Activated B cell treated with CpG ODN at 0.5 μM for 24 hours (primary cell): ENCODE data around the gene SH3PXD2A. TPM values are rescaled to one million over a fixed set of nuclear protein-coding genes. Genes with fewer than 3 reads are reported as not detected.

Experiments
- ATAC-seq: fragments of 200-7000 bp; cut with Tn5 transposase; one replicate; pipeline ENCODE4 v1.10.0; 2021; ENCODE audit warnings: low read depth, mild to moderate bottlenecking, moderate library complexity
- CTCF ChIA-PET: fragments of 350-600 bp; sonication (Branson Sonifier 250); formaldehyde crosslinking; loops from one replicate; lab custom pipeline; 2021; ENCODE audit warnings: antibody characterized with exemption; lab: Charles Lee
- POLR2A ChIA-PET: fragments of 350-600 bp; sonication (Branson Sonifier 250); formaldehyde crosslinking; loops from one replicate; lab custom pipeline; 2021; ENCODE audit warnings: antibody characterized with exemption; lab: Charles Lee
- DNase-seq: peaks from one replicate; pipeline ENCODE4 v3.0.0; 2022
- H3K27ac Mint-ChIP-seq: one replicate; pipeline ENCODE4 v1.8.0; 2020; ENCODE audit warnings: mixed read lengths
- H3K27me3 Mint-ChIP-seq: one replicate; pipeline ENCODE4 v1.8.0; 2021; ENCODE audit warnings: mixed read lengths
- H3K36me3 Mint-ChIP-seq: one replicate; pipeline ENCODE4 v1.8.0; 2021; ENCODE audit warnings: low read depth, mixed read lengths
- H3K4me1 Mint-ChIP-seq: one replicate; pipeline ENCODE4 v1.8.0; 2021; ENCODE audit warnings: mixed read lengths
- H3K4me3 Mint-ChIP-seq: one replicate; pipeline ENCODE4 v1.8.0; 2020; ENCODE audit warnings: mild to moderate bottlenecking, mixed read lengths
- H3K9me3 Mint-ChIP-seq: one replicate; pipeline ENCODE4 v1.8.0; 2020; ENCODE audit warnings: mixed read lengths
- CTCF ChIP-seq: fragments of 200-600 bp; IDR thresholded peaks from one replicate; pipeline ENCODE4 v1.8.0; 2022; ENCODE audit warnings: antibody characterized with exemption, mild to moderate bottlenecking
- intact Hi-C: fragments of 100-400 bp; cut with micrococcal nuclease; formaldehyde crosslinking; loops from one replicate; pipeline ENCODE4 v1.15.1; 2024
- total RNA-seq: library from RNA; stranded (reverse); gene quantifications from 2 replicates; pipeline ENCODE4 v1.2.3, GENCODE V29; 2022

The SH3PXD2A gene
- total RNA-seq, 1 donor from 2014 or later, result 18.2 TPM

- TF ChIP-seq CTCF, result no peak
- Mint-ChIP-seq H3K36me3 (no peaks in the 10 kb centered on the region), H3K27me3 (peaks cover 16% of the 10 kb centered on the region), H3K4me1 (peaks cover 2% of the 10 kb centered on the region), H3K4me3 (no peak overlapping the region), H3K9me3 (no peaks in the 10 kb centered on the region), H3K27ac (no peak overlapping the region)
- intact Hi-C loops, result no loop called here
- DNase-seq (no peak), ATAC-seq (no peak)
- ChIA-PET CTCF (no interaction called here), POLR2A (no interaction called here)
Measured at GRCh38 chr10:103562383-103562782, 293.0 kb downstream of the SH3PXD2A start.

- DNase-seq, result no peak
- ATAC-seq, result no peak
- H3K4me3 Mint-ChIP-seq, result no peak overlapping the region
- ChIA-PET CTCF (no interaction called here), POLR2A (no interaction called here)
- no peak overlapping the region for H3K27ac Mint-ChIP-seq
- H3K9me3 Mint-ChIP-seq, result no peaks in the 10 kb centered on the region
- TF ChIP-seq CTCF, result no peak
- H3K4me1 Mint-ChIP-seq, result peaks cover 2% of the 10 kb centered on the region
- intact Hi-C loops, result no loop called here
- H3K36me3 Mint-ChIP-seq, result no peaks in the 10 kb centered on the region
- H3K27me3 Mint-ChIP-seq, result peaks cover 24% of the 10 kb centered on the region
Measured at GRCh38 chr10:103560886-103561285, 294.5 kb downstream of the SH3PXD2A start.

GRCh38 chr10:103559776-103560175, 295.6 kb downstream of the SH3PXD2A start:
- no peak for DNase-seq
- peaks cover 3% of the 10 kb centered on the region for H3K4me1 Mint-ChIP-seq
- H3K36me3 Mint-ChIP-seq, result no peaks in the 10 kb centered on the region
- TF ChIP-seq CTCF, result no peak
- H3K27me3 Mint-ChIP-seq, result peaks cover 27% of the 10 kb centered on the region
- POLR2A ChIA-PET, result no interaction called here
- CTCF ChIA-PET, result no interaction called here
- ATAC-seq, result no peak
- H3K27ac Mint-ChIP-seq, result no peak overlapping the region
- intact Hi-C loops, result no loop called here
- no peak overlapping the region for H3K4me3 Mint-ChIP-seq
- no peaks in the 10 kb centered on the region for H3K9me3 Mint-ChIP-seq

GRCh38 chr10:103558911-103559310, 296.5 kb downstream of the SH3PXD2A start:
- intact Hi-C loops, result no loop called here
- ChIA-PET POLR2A (no interaction called here), CTCF (no interaction called here)
- DNase-seq (no peak), ATAC-seq (no peak)
- no peaks in the 10 kb centered on the region for H3K36me3 Mint-ChIP-seq
- H3K27ac Mint-ChIP-seq, result no peak overlapping the region
- H3K9me3 Mint-ChIP-seq, result no peaks in the 10 kb centered on the region
- peaks cover 36% of the 10 kb centered on the region for H3K27me3 Mint-ChIP-seq
- TF ChIP-seq CTCF, result no peak
- no peak overlapping the region for H3K4me3 Mint-ChIP-seq
- peaks cover 5% of the 10 kb centered on the region for H3K4me1 Mint-ChIP-seq

GRCh38 chr10:103557455-103557854, 297.9 kb downstream of the SH3PXD2A start:
- H3K9me3 Mint-ChIP-seq, result no peaks in the 10 kb centered on the region
- H3K27ac Mint-ChIP-seq, result no peak overlapping the region
- no peak for ATAC-seq
- peaks cover 4% of the 10 kb centered on the region for H3K4me1 Mint-ChIP-seq
- H3K4me3 Mint-ChIP-seq, result no peak overlapping the region
- no peak for TF ChIP-seq CTCF
- H3K36me3 Mint-ChIP-seq, result no peaks in the 10 kb centered on the region
- intact Hi-C loops, result no loop called here
- H3K27me3 Mint-ChIP-seq, result peaks cover 40% of the 10 kb centered on the region
- POLR2A ChIA-PET, result no interaction called here
- CTCF ChIA-PET, result no interaction called here
- no peak for DNase-seq
